Aorta (tissue), 5 donors: ENCODE data around the gene CNOT1. TPM values are rescaled to one million over a fixed set of nuclear protein-coding genes. Genes with fewer than 3 reads are reported as not detected.
A peak's percentile ranks its signal among the peaks of the same experiment; 100 is the strongest.
"Not testable (repeated sequence)": the region's sequence is repeated elsewhere in the genome, so short reads cannot be mapped to it uniquely, and the experiment has no call there.

Experiments used
- ATAC-seq: fragments of 200-7000 bp; cut with Tn5 transposase; one replicate; pipeline ENCODE4 v1.9.1; 2022; ENCODE audit warnings: moderate library complexity; ENCODE audit not compliant: low FRiP score
- DNase-seq, 2 donors: peaks; one replicate each; pipeline ENCODE4 v3.0.0-alpha.2; 2020
- H3K27ac ChIP-seq, 2 donors: one replicate each; pipeline ENCODE4 v1.5.1; 2013; ENCODE audit warnings: low read length in 2 of 2, mild to moderate bottlenecking in 2 of 2, moderate library complexity in 2 of 2, control low read depth in 1 of 2, inconsistent platforms in 1 of 2, low read depth in 1 of 2
- H3K27me3 ChIP-seq, 2 donors: one replicate each; pipeline ENCODE4 v1.6.1; 2013; ENCODE audit warnings: control low read depth in 1 of 2, low read length in 1 of 2, mild to moderate bottlenecking in 1 of 2, moderate library complexity in 1 of 2; ENCODE audit not compliant: insufficient read depth in 2 of 2, control insufficient read depth in 1 of 2
- H3K36me3 ChIP-seq, 2 donors: one replicate each; pipeline ENCODE4 v1.6.1; 2013; ENCODE audit warnings: control low read depth in 1 of 2, low read length in 1 of 2, mild to moderate bottlenecking in 1 of 2; ENCODE audit not compliant: insufficient read depth in 2 of 2, control insufficient read depth in 1 of 2
- H3K4me1 ChIP-seq, 2 donors: one replicate each; pipeline ENCODE4 v1.6.1; 2013; ENCODE audit warnings: low read length in 2 of 2, control low read depth in 1 of 2, mild to moderate bottlenecking in 1 of 2, moderate library complexity in 1 of 2; ENCODE audit not compliant: insufficient read depth in 2 of 2, control insufficient read depth in 1 of 2
- H3K4me3 ChIP-seq, 2 donors: one replicate each; pipeline ENCODE4 v1.5.1; 2013; ENCODE audit warnings: low read length in 2 of 2, control low read depth in 1 of 2, mild to moderate bottlenecking in 1 of 2
- H3K9me3 ChIP-seq: one replicate; pipeline ENCODE4 v1.6.1; 2013; ENCODE audit warnings: mild to moderate bottlenecking, low read length; ENCODE audit not compliant: control insufficient read depth
- WGBS, 2 donors: extraction: QIAGEN DNeasy Blood & Tissue Kit; methylation state at CpG; one replicate each; pipeline ENCODE4 v1.1.7; 2013; 5-methylcytosine and 5-hydroxymethylcytosine counted together
- intact Hi-C, 2 donors: fragments of 100-400 bp; cut with DNase I; formaldehyde crosslinking; loops; one replicate each; pipeline versions ENCODE4 v1.14.2 to v1.15.0; 2022
- polyA plus RNA-seq, 2 donors: library from polyadenylated mRNA; stranded (reverse); fragments of 200-250 nt; gene quantifications; one replicate each; pipeline ENCODE4 v1.2.3, GENCODE V29; 2013
- total RNA-seq, 2 donors: library from RNA; stranded (reverse); fragmentation: NEBNext Ultra II Directional; extraction: Animal tissue kit (Norgen Biotek cat#: 25700); gene quantifications; one replicate each; pipeline ENCODE4 v1.2.1, GENCODE V29; 2021
- donor health status: healthy with polysubstance abuse.
- donor health status: Bipolar disorder and iron deficiency.
- donor health status: DM: no; HTN: no; CAD: no.
- donor health status: DM: no; HTN: no; CAD: no.
- donor health status: DM: yes; HTN: yes; CAD: no.

The CNOT1 gene
- total and polyA plus RNA-seq, 4 donors: 32.6 to 124 (median 78.1) TPM

GRCh38 chr16:58494981-58495520, 134.6 kb downstream of the CNOT1 start:
- H3K27me3 ChIP-seq: no peaks in the 10 kb centered on the region
- H3K4me3 ChIP-seq: no peak overlapping the region
- no peak overlapping the region for H3K27ac ChIP-seq
- no peaks in the 10 kb centered on the region for H3K4me1 ChIP-seq
- H3K36me3 ChIP-seq: no peaks in the 10 kb centered on the region
- H3K9me3 ChIP-seq: no peaks in the 10 kb centered on the region
- 0 to 1% methylated on average over 8 of the region's 8 CpGs for WGBS, 2 donors
- DNase-seq: peak; percentile 80 to 81
- intact Hi-C loops: loop anchor here in 1 of 2 donors (10.0 kb wide), 1 partner anchor 470 kb away; the partner anchor contains the start of gene MMP15
- peak; percentile 61 for ATAC-seq

GRCh38 chr16:58493756-58494431, 135.7 kb downstream of the CNOT1 start:
- Histone ChIP-seq H3K4me1 (no peaks in the 10 kb centered on the region), H3K36me3 (no peaks in the 10 kb centered on the region), H3K27ac (no peak overlapping the region), H3K4me3 (no peak overlapping the region), H3K27me3 (no peaks in the 10 kb centered on the region), H3K9me3 (no peaks in the 10 kb centered on the region)
- no peak for ATAC-seq
- WGBS, 2 donors: 82 to 84% methylated on average over 20 of the region's 20 CpGs
- intact Hi-C loops: loop anchor here in 1 of 2 donors (10.0 kb wide), 1 partner anchor 469 kb away; the partner anchor contains the start of gene MMP15
- DNase-seq: peak; percentile 29 to 36

GRCh38 chr16:58492735-58493134, 136.9 kb downstream of the CNOT1 start:
- Histone ChIP-seq H3K27me3 (no peaks in the 10 kb centered on the region), H3K9me3 (no peaks in the 10 kb centered on the region), H3K27ac (no peak overlapping the region), H3K4me1 (no peaks in the 10 kb centered on the region), H3K36me3 (no peaks in the 10 kb centered on the region), H3K4me3 (no peak overlapping the region)
- WGBS, 2 donors: 69 to 74% methylated on average over 5 of the region's 5 CpGs
- ATAC-seq (no peak), DNase-seq (peak; percentile 29 to 34)
- intact Hi-C loops: loop anchor here in 1 of 2 donors (10.0 kb wide), 1 partner anchor 468 kb away; the partner anchor contains the start of gene MMP15

- Histone ChIP-seq H3K27ac (no peak overlapping the region), H3K9me3 (no peaks in the 10 kb centered on the region), H3K27me3 (no peaks in the 10 kb centered on the region), H3K36me3 (no peaks in the 10 kb centered on the region), H3K4me3 (no peak overlapping the region), H3K4me1 (no peaks in the 10 kb centered on the region)
- ATAC-seq: no peak
- 68 to 72% methylated on average over 4 of the region's 4 CpGs for WGBS, 2 donors
- peak; percentile 29 to 41 for DNase-seq
- intact Hi-C loops: loop anchor here in 1 of 2 donors (10.0 kb wide), 1 partner anchor 467 kb away; the partner anchor contains the start of gene MMP15
These were observed 137.6 kb downstream of the CNOT1 start for GRCh38 chr16:58492066-58492465.

GRCh38 chr16:58490539-58490938, 139.1 kb downstream of the CNOT1 start:
- not testable (repeated sequence) for ATAC-seq, H3K9me3 ChIP-seq, H3K4me3 ChIP-seq, H3K27ac ChIP-seq, H3K4me1 ChIP-seq, H3K36me3 ChIP-seq, H3K27me3 ChIP-seq
- peak; percentile 24 to 44 for DNase-seq
- WGBS, 2 donors: 91 to 93% methylated on average over 8 of the region's 8 CpGs
- intact Hi-C loops: loop anchor here in 1 of 2 donors (10.0 kb wide), 1 partner anchor 466 kb away; the partner anchor contains the start of gene MMP15

- Histone ChIP-seq H3K9me3 (no peaks in the 10 kb centered on the region), H3K36me3 (no peaks in the 10 kb centered on the region), H3K4me1 (no peaks in the 10 kb centered on the region), H3K4me3 (no peak overlapping the region), H3K27ac (no peak overlapping the region), H3K27me3 (no peaks in the 10 kb centered on the region)
- no peak for ATAC-seq
- intact Hi-C loops: loop anchor here in 1 of 2 donors (10.0 kb wide), 1 partner anchor 465 kb away; the partner anchor contains the start of gene MMP15
- DNase-seq: peak in 1 of 2 donors; percentile 20
- WGBS, 2 donors: 95 to 96% methylated on average over 4 of the region's 4 CpGs
These were observed 139.6 kb downstream of the CNOT1 start for GRCh38 chr16:58490065-58490464.

GRCh38 chr16:58488531-58488930, 141.1 kb downstream of the CNOT1 start:
- intact Hi-C loops: loop anchor here in 1 of 2 donors (2.0 kb wide), 1 partner anchor 152 kb away; no protein-coding TSS in a partner anchor
- H3K36me3 ChIP-seq: no peaks in the 10 kb centered on the region
- no peaks in the 10 kb centered on the region for H3K27me3 ChIP-seq
- DNase-seq: no peak
- no peak overlapping the region for H3K27ac ChIP-seq
- 60 to 70% methylated on average over 3 of the region's 3 CpGs for WGBS, 2 donors
- no peak overlapping the region for H3K4me3 ChIP-seq
- no peak for ATAC-seq
- no peaks in the 10 kb centered on the region for H3K4me1 ChIP-seq
- no peaks in the 10 kb centered on the region for H3K9me3 ChIP-seq

- no peaks in the 10 kb centered on the region for H3K4me1 ChIP-seq
- H3K4me3 ChIP-seq: no peak overlapping the region
These were observed 141.9 kb downstream of the CNOT1 start for GRCh38 chr16:58487566-58488351.

More at GRCh38 chr16:58487566-58488351, 141.9 kb downstream of the CNOT1 start:
- ATAC-seq (peak; percentile 89), DNase-seq (peak; percentile 83 to 92)
- WGBS, 2 donors: 13 to 17% methylated on average over 42 to 43 of the region's 43 CpGs
- intact Hi-C loops: loop anchor here (2.0 kb wide), 2 partner anchors 151 to 153 kb away; no protein-coding TSS in a partner anchor
- H3K9me3 ChIP-seq: no peaks in the 10 kb centered on the region
- no peaks in the 10 kb centered on the region for H3K36me3 ChIP-seq
- no peak overlapping the region for H3K27ac ChIP-seq
- H3K27me3 ChIP-seq: no peaks in the 10 kb centered on the region
